ENCODE data around the gene RNASET2. TPM values are rescaled to one million over a fixed set of nuclear protein-coding genes. Genes with fewer than 3 reads are reported as not detected.
A peak's percentile ranks its signal among the peaks of the same experiment; 100 is the strongest.
"Not testable (repeated sequence)": the region's sequence is repeated elsewhere in the genome, so short reads cannot be mapped to it uniquely, and the experiment has no call there.

The RNASET2 gene
- total RNA-seq, 1 experiment from 2014 or later, result 35.6 TPM

- no peak for DNase-seq (ENCODE audit: low spot score)
Measured at GRCh38 chr6:166927935-166928643, 28.3 kb downstream of the RNASET2 start.

GRCh38 chr6:166927240-166927934 lies 29.0 kb downstream of the RNASET2 start:
- no peak for DNase-seq (ENCODE audit: low spot score)

GRCh38 chr6:166926748-166927147 lies 29.6 kb downstream of the RNASET2 start:
- DNase-seq (ENCODE audit: low spot score), result no peak

GRCh38 chr6:166925141-166925996 lies 31.0 kb downstream of the RNASET2 start:
- no peak for DNase-seq (ENCODE audit: low spot score)

DNA sequence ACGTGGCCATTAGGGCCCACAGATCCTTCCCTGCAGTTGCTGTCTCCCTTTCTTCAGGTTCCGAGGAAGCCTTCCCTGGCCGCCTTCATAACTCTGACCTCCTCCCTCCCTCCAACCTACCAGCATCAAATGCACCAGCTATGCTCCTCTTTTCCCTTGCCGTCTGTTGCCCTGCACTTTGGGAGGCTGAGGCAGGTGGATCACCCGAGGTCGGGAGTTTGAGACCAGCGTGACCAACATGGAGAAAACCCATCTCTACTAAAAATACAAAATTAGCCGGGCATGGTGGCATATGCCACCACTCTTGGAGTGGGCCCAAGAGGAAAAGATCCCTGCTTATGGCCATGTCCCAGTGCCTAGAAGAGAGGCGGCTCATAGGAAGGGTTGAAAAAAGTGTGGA lies 31.8 kb downstream of the RNASET2 start:
- no peak for DNase-seq (ENCODE audit: low spot score)

- no peak for DNase-seq (ENCODE audit: low spot score)
Measured at GRCh38 chr6:166922937-166923336, 33.4 kb downstream of the RNASET2 start.

DNA sequence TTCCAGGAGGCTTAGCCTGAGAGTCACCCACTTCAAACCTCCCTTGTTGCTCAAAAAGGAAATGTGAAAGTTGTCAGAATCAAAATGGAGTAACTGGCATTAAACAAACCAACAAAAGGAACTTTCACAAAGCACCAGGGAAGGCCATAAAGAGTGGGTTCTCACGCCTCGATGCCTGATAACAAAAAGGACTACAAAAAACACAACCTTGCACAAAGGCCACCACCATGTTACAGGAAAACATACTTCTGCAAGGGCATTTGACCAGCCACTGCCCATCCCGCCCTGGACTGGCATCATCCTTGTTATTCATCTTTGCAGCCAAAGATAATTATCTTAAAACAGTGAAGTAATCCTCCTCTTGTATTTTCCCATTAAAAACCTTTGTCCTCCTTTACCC lies 34.8 kb downstream of the RNASET2 start:
- DNase-seq (ENCODE audit: low spot score), result no peak

- DNase-seq (ENCODE audit: low spot score), result no peak
Measured at GRCh38 chr6:166916824-166917223, 39.5 kb downstream of the RNASET2 start.

- DNase-seq (ENCODE audit: low spot score), result not testable (repeated sequence)
Measured at GRCh38 chr6:166915484-166915883, 40.9 kb downstream of the RNASET2 start.

DNA sequence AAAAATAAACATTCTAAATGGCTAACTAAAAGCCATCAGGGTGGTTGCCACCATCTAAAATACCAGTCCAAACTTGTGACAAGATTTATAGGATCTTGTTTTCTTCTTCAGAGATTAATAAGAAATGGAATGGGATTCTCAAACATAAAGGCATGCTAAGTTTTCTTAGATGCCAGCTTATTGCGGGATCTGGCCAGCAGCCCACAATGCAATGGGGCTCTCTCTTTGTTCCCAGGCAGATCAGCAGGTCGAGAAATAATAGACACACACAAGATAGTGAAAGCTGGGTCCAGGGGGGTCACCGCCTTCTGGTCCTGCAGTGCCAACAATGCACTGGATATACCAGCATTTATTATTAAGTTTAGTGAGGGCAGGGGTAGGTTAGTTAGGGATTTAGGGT lies 41.4 kb downstream of the RNASET2 start:
- not testable (repeated sequence) for DNase-seq (ENCODE audit: low spot score)

DNA sequence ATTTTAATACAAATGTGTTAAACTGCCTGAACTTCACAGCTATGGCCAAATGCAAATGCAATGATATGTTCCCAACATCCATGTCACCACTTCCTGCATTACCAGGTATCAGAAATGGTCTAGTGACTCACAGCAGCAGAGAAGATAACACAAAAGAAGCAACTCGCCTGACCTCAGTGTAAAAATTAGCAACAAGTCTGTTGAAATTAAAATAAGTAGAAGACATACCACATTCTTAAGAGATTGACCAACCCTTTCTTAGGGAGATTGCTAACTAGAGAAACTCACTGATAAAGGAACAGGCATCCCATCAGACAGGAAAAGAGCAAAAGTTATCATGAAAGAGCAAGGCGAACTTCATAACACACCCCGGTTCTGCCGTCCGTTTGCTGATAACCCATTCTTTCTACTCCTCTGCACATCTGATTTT lies 45.1 kb downstream of the RNASET2 start:
- DNase-seq (ENCODE audit: low spot score), result no peak

DNA sequence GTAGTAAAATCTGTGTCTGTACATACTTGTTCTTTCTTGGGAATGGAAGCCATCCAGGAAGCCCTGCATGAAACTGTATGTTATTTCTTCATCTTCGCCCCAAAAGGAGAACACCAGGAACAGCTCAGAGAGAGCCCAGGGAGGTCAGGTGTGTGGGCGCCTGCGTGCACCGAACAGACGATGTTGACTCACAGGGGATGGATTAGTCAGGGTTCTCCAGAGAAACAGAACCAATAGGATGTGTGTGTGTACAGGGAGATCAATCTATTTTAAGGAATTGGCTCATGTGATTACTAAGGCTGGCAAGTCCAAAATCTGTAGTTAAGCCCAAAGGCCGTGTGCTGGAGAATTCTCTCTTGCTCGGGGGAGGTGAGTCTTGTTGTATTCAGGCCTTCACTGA lies 45.7 kb downstream of the RNASET2 start:
- DNase-seq (ENCODE audit: low spot score), result no peak

GRCh38 chr6:166908811-166909210 lies 47.5 kb downstream of the RNASET2 start:
- no peak for DNase-seq (ENCODE audit: low spot score)

- DNase-seq (ENCODE audit: low spot score), result no peak
Measured at GRCh38 chr6:166907871-166908806, 48.2 kb downstream of the RNASET2 start.

DNA sequence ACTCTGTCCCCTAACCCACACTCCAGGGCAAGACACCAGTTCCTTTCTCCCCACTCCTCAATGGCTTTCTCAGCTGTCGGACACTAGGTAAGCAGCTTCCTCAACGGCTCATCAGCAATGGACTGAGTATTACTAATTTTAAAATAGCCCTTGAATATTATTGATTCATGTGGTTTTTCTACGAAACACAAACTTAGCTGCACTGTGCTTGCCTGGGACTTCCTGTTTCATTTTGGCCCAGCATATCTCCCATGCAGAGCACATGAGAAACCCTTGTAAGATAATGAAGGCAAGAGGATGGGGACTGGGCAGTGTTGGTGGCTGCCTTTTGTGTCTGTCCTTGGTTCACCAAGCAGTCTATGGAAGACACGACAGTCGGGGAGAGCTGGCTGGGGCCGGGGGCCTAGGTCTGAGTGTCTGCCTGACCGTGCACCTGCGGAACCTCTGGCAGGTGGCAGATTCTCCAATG lies 48.9 kb downstream of the RNASET2 start:
- DNase-seq (ENCODE audit: low spot score), result no peak

- no peak for DNase-seq (ENCODE audit: low spot score)
Measured at GRCh38 chr6:166906376-166907044, 49.8 kb downstream of the RNASET2 start.

- no peak for DNase-seq (ENCODE audit: low spot score)
Measured at GRCh38 chr6:166905505-166906134, 50.7 kb downstream of the RNASET2 start.

DNA sequence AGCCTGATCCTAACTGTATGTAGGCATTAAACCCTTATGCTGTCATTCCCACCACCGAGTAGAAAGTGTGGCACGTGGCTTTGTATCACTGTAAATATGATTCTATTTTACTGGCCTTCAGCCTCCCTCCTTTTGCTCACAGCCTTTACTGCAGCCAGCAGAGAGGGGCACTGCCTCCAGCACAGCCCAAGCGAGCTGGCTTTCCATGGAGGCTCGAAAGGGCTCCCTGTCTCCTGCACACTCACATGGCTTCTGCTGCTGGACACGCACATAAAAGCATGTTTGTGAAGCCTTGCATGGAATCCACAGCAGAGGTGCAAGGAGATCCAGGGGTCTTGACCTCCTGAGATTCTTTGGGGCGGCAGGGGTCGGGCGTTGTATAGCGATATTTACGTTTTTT lies 51.3 kb downstream of the RNASET2 start:
- DNase-seq (ENCODE audit: low spot score), result no peak

DNA sequence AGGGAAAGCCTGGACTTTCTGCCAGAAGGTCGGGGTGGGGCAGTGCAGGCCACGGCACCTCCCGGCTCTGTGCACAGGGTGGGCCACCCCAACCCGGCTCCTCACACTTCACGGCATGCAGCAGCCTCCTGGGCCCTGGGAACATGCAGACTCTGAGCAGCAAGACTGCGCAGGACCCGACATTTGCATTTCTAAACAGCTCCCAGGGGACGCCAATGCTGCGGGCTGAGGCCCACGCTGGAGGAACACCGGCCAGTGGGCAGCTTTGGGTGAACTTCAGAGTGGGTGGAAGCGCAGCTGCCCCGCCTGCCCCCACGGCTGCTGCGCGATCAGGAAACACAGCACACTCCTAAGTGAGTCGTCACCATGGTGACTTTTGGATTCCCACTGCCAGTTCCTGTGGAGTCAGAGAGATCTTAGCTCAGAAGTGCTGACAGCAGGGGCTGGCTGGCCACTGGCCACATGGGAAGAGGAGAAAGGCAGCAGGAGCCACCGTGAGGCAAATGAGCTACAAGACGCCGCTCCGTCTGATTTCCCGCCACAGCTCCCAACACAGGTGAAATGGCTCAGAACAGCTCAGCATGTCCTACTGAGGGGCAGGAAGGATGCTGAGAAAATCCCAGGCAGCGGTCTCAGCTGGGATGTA lies 52.1 kb downstream of the RNASET2 start:
- peak; percentile 16 for DNase-seq (ENCODE audit: low spot score)

DNA sequence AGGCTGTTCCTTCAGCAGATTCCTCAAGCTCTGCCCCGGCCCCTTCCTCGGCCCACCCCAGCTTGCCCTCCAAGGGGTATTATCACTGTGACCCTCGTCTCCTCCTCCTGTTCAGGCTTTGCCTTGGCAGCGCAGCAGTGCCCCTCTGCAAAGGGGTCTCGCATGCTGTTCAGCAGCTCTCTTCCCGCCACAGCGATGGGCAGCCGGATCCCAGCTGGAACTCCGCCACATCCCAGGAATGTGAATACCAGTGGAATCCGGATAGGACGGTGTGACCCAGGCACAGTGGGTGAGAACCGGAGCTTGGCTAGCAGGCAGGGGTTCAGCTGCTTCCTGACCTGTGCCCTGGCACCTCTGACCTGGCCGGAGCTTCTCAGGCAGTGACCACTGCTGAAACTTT lies 52.9 kb downstream of the RNASET2 start:
- no peak for DNase-seq (ENCODE audit: low spot score)

Measured in A172 (cell line).